ENCODE data around the gene ZP4. TPM values are rescaled to one million over a fixed set of nuclear protein-coding genes. Genes with fewer than 3 reads are reported as not detected.

ZP4 gene
- total RNA-seq, 2 experiments from 2014 or later, result not detected

- DNase-seq, result no peak
- Mint-ChIP-seq H3K9me3 (no peaks in the 10 kb centered on the region), H3K27ac (no peak overlapping the region), H3K4me3 (no peak overlapping the region), H3K36me3 (no peaks in the 10 kb centered on the region), H3K27me3 (no peaks in the 10 kb centered on the region), H3K4me1 (no peaks in the 10 kb centered on the region)
- no peak for ATAC-seq (ENCODE audit: low read depth)
- POLR2A ChIA-PET, result no interaction called here
These were observed 4.9 kb upstream of the ZP4 start for GRCh38 chr1:237895630-237896029.

- POLR2A ChIA-PET, result no interaction called here
- DNase-seq, result no peak
These were observed 3.4 kb upstream of the ZP4 start for GRCh38 chr1:237894131-237894530.

GRCh38 chr1:237891979-237892378 is 1.3 kb upstream of the ZP4 start:
- H3K9me3 Mint-ChIP-seq, result no peaks in the 10 kb centered on the region
- no peaks in the 10 kb centered on the region for H3K27me3 Mint-ChIP-seq
- POLR2A ChIA-PET, result no interaction called here
- H3K4me3 Mint-ChIP-seq, result no peak overlapping the region
- no peaks in the 10 kb centered on the region for H3K36me3 Mint-ChIP-seq
- H3K27ac Mint-ChIP-seq, result no peak overlapping the region
- DNase-seq, result no peak
- no peaks in the 10 kb centered on the region for H3K4me1 Mint-ChIP-seq
- no peak for ATAC-seq (ENCODE audit: low read depth)

More at GRCh38 chr1:237894131-237894530, 3.4 kb upstream of the ZP4 start:
- Mint-ChIP-seq H3K27ac (no peak overlapping the region), H3K4me3 (no peak overlapping the region), H3K4me1 (no peaks in the 10 kb centered on the region), H3K36me3 (no peaks in the 10 kb centered on the region), H3K9me3 (no peaks in the 10 kb centered on the region), H3K27me3 (no peaks in the 10 kb centered on the region)
- ATAC-seq (ENCODE audit: low read depth), result no peak

GRCh38 chr1:237891266-237891665 is 544 bp upstream of the ZP4 start:
- H3K36me3 Mint-ChIP-seq, result no peaks in the 10 kb centered on the region
- H3K9me3 Mint-ChIP-seq, result no peaks in the 10 kb centered on the region
- ATAC-seq (ENCODE audit: low read depth) (no peak), DNase-seq (no peak)
- no peak overlapping the region for H3K27ac Mint-ChIP-seq
- no peak overlapping the region for H3K4me3 Mint-ChIP-seq
- H3K27me3 Mint-ChIP-seq, result no peaks in the 10 kb centered on the region
- H3K4me1 Mint-ChIP-seq, result no peaks in the 10 kb centered on the region
- POLR2A ChIA-PET, result no interaction called here

GRCh38 chr1:237890416-237890815 is 306 bp downstream of the ZP4 start:
- H3K4me1 Mint-ChIP-seq, result no peaks in the 10 kb centered on the region
- POLR2A ChIA-PET, result no interaction called here
- H3K9me3 Mint-ChIP-seq, result peaks cover 3% of the 10 kb centered on the region
- DNase-seq (no peak), ATAC-seq (ENCODE audit: low read depth) (no peak)
- H3K27me3 Mint-ChIP-seq, result no peaks in the 10 kb centered on the region
- no peak overlapping the region for H3K4me3 Mint-ChIP-seq
- H3K36me3 Mint-ChIP-seq, result no peaks in the 10 kb centered on the region
- no peak overlapping the region for H3K27ac Mint-ChIP-seq

- POLR2A ChIA-PET, result no interaction called here
- Mint-ChIP-seq H3K4me1 (no peaks in the 10 kb centered on the region), H3K27ac (no peak overlapping the region), H3K9me3 (peaks cover 3% of the 10 kb centered on the region), H3K27me3 (no peaks in the 10 kb centered on the region), H3K36me3 (no peaks in the 10 kb centered on the region), H3K4me3 (no peak overlapping the region)
- DNase-seq (no peak), ATAC-seq (ENCODE audit: low read depth) (no peak)
These were observed 2.6 kb downstream of the ZP4 start for GRCh38 chr1:237888143-237888542.

GRCh38 chr1:237887542-237887941 is 3.2 kb downstream of the ZP4 start:
- Mint-ChIP-seq H3K27me3 (no peaks in the 10 kb centered on the region), H3K27ac (no peak overlapping the region), H3K36me3 (no peaks in the 10 kb centered on the region), H3K4me3 (no peak overlapping the region), H3K9me3 (peaks cover 3% of the 10 kb centered on the region), H3K4me1 (no peaks in the 10 kb centered on the region)
- POLR2A ChIA-PET, result no interaction called here
- no peak for DNase-seq
- no peak for ATAC-seq (ENCODE audit: low read depth)

- Mint-ChIP-seq H3K4me3 (no peak overlapping the region), H3K9me3 (peaks cover 3% of the 10 kb centered on the region), H3K4me1 (no peaks in the 10 kb centered on the region), H3K27ac (no peak overlapping the region), H3K36me3 (no peaks in the 10 kb centered on the region), H3K27me3 (no peaks in the 10 kb centered on the region)
- ATAC-seq (ENCODE audit: low read depth) (no peak), DNase-seq (no peak)
- POLR2A ChIA-PET, result no interaction called here
These were observed 6.5 kb downstream of the ZP4 start for GRCh38 chr1:237884237-237884636.

- DNase-seq (no peak), ATAC-seq (ENCODE audit: low read depth) (no peak)
- no peaks in the 10 kb centered on the region for H3K36me3 Mint-ChIP-seq
- POLR2A ChIA-PET, result no interaction called here
- H3K4me3 Mint-ChIP-seq, result no peak overlapping the region
- H3K27ac Mint-ChIP-seq, result no peak overlapping the region
- H3K27me3 Mint-ChIP-seq, result no peaks in the 10 kb centered on the region
- peaks cover 2% of the 10 kb centered on the region for H3K9me3 Mint-ChIP-seq
- no peaks in the 10 kb centered on the region for H3K4me1 Mint-ChIP-seq
These were observed 11.5 kb downstream of the ZP4 start for GRCh38 chr1:237879195-237879594.

- Mint-ChIP-seq H3K27ac (no peak overlapping the region), H3K4me1 (no peaks in the 10 kb centered on the region), H3K4me3 (no peak overlapping the region), H3K9me3 (peaks cover 2% of the 10 kb centered on the region), H3K27me3 (no peaks in the 10 kb centered on the region), H3K36me3 (no peaks in the 10 kb centered on the region)
- DNase-seq (no peak), ATAC-seq (ENCODE audit: low read depth) (no peak)
- POLR2A ChIA-PET, result no interaction called here
These were observed 12.3 kb downstream of the ZP4 start for GRCh38 chr1:237878406-237878805.

- H3K36me3 Mint-ChIP-seq, result no peaks in the 10 kb centered on the region
- no peak overlapping the region for H3K27ac Mint-ChIP-seq
- H3K4me1 Mint-ChIP-seq, result no peaks in the 10 kb centered on the region
- ATAC-seq (ENCODE audit: low read depth) (no peak), DNase-seq (no peak)
- POLR2A ChIA-PET, result no interaction called here
- no peak overlapping the region for H3K4me3 Mint-ChIP-seq
- no peaks in the 10 kb centered on the region for H3K27me3 Mint-ChIP-seq
- H3K9me3 Mint-ChIP-seq, result peaks cover 2% of the 10 kb centered on the region
These were observed 13.1 kb downstream of the ZP4 start for GRCh38 chr1:237877631-237878030.

GRCh38 chr1:237875291-237875690 is 15.4 kb downstream of the ZP4 start:
- H3K27me3 Mint-ChIP-seq, result no peaks in the 10 kb centered on the region
- H3K36me3 Mint-ChIP-seq, result no peaks in the 10 kb centered on the region
- peaks cover 2% of the 10 kb centered on the region for H3K9me3 Mint-ChIP-seq
- no peak for DNase-seq
- POLR2A ChIA-PET, result no interaction called here
- no peak for ATAC-seq (ENCODE audit: low read depth)
- H3K4me3 Mint-ChIP-seq, result no peak overlapping the region
- no peak overlapping the region for H3K27ac Mint-ChIP-seq
- H3K4me1 Mint-ChIP-seq, result no peaks in the 10 kb centered on the region

- H3K9me3 Mint-ChIP-seq, result peaks cover 4% of the 10 kb centered on the region
- POLR2A ChIA-PET, result no interaction called here
- ATAC-seq (ENCODE audit: low read depth) (no peak), DNase-seq (no peak)
- no peaks in the 10 kb centered on the region for H3K27me3 Mint-ChIP-seq
- H3K36me3 Mint-ChIP-seq, result no peaks in the 10 kb centered on the region
- no peak overlapping the region for H3K27ac Mint-ChIP-seq
- no peak overlapping the region for H3K4me3 Mint-ChIP-seq
- no peaks in the 10 kb centered on the region for H3K4me1 Mint-ChIP-seq
These were observed 17.1 kb downstream of the ZP4 start for GRCh38 chr1:237873487-237874211.

- Mint-ChIP-seq H3K9me3 (peaks cover 2% of the 10 kb centered on the region), H3K4me1 (no peaks in the 10 kb centered on the region), H3K27ac (no peak overlapping the region), H3K27me3 (no peaks in the 10 kb centered on the region), H3K36me3 (no peaks in the 10 kb centered on the region), H3K4me3 (no peak overlapping the region)
- no peak for ATAC-seq (ENCODE audit: low read depth)
- POLR2A ChIA-PET, result no interaction called here
- DNase-seq, result no peak
These were observed 21.7 kb downstream of the ZP4 start for GRCh38 chr1:237868817-237869600.
